ENCODE measurements around the gene MCRIP1.

DNA sequence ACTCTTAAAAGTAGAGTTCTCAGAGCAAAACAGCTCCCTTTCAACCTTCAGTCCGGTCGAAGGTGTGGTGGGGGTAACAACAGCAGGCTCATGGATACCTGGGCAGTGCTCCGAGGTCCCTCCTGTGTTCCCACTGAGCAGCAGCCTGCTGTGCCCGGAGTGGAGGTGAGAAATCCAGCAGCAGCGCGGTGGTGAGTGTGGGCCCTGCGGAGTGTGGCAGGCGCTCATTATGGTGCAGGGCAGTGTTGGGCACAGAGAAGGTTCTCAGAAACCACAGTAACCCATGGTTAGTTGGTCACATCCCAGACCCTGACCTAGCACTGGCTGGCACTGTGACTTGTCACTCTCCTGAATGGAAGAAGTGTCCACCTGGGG lies 32.3 kb upstream of the MCRIP1 start:
- TF ChIP-seq POLR2A (IDR thresholded peaks at IDR 0.05; ENCODE audit: low read length) (no peak), GATA1 (IDR thresholded peaks at IDR 0.05; ENCODE audit: low read depth, low read length) (no peak)
